CD4-positive, alpha-beta T cell treated with Interferon alpha-2 for 1 hour (primary cell): Measurements from ENCODE around the gene NMNAT3.

ENCODE experiments used
- DNase-seq, 2 donors: peaks; one replicate each; pipeline ENCODE4 v3.0.0-alpha.2; 2020 to 2022

Gene NMNAT3

GRCh38 chr3:139677388-139678155, at the start of gene NMNAT3:
Gene NMNAT3, minus strand, starts transcription at chr3:139677972. Its CDS starts 50,248 bp downstream, at chr3:139627724.
- peak; percentile 80 to 81 for DNase-seq

GRCh38 chr3:139721370-139721769, 43.6 kb upstream of the NMNAT3 start:
- DNase-seq: no peak

- no peak for DNase-seq
These were observed 40.6 kb upstream of the NMNAT3 start for GRCh38 chr3:139718415-139718814.

GRCh38 chr3:139716908-139717485, 39.2 kb upstream of the NMNAT3 start:
- DNase-seq: no peak

- DNase-seq: no peak
These were observed 38.1 kb upstream of the NMNAT3 start for GRCh38 chr3:139715743-139716360.

- DNase-seq: no peak
These were observed 37.4 kb upstream of the NMNAT3 start for GRCh38 chr3:139715166-139715565.

- DNase-seq: no peak
These were observed 32.4 kb upstream of the NMNAT3 start for GRCh38 chr3:139710212-139710611.

GRCh38 chr3:139705631-139706030, 27.9 kb upstream of the NMNAT3 start:
- no peak for DNase-seq

GRCh38 chr3:139696314-139696604, 18.5 kb upstream of the NMNAT3 start:
- DNase-seq: no peak

- DNase-seq: no peak
These were observed 17.9 kb upstream of the NMNAT3 start for GRCh38 chr3:139695426-139696313.

- no peak for DNase-seq
These were observed 17.2 kb upstream of the NMNAT3 start for GRCh38 chr3:139695007-139695406.

- DNase-seq: no peak
These were observed 16.8 kb upstream of the NMNAT3 start for GRCh38 chr3:139694542-139694941.

- no peak for DNase-seq
These were observed 13.8 kb upstream of the NMNAT3 start for GRCh38 chr3:139691619-139692018.

GRCh38 chr3:139689708-139690228, 12.0 kb upstream of the NMNAT3 start:
- DNase-seq: no peak

- DNase-seq: no peak
These were observed 11.3 kb upstream of the NMNAT3 start for GRCh38 chr3:139689122-139689521.

- no peak for DNase-seq
These were observed 9.7 kb upstream of the NMNAT3 start for GRCh38 chr3:139687431-139687830.

- no peak for DNase-seq
These were observed 8.9 kb upstream of the NMNAT3 start for GRCh38 chr3:139686624-139687023.

- DNase-seq: no peak
These were observed 8.4 kb upstream of the NMNAT3 start for GRCh38 chr3:139686206-139686605.

GRCh38 chr3:139679220-139679775, 1.5 kb upstream of the NMNAT3 start:
- no peak for DNase-seq

GRCh38 chr3:139676632-139677387, 962 bp downstream of the NMNAT3 start:
- no peak for DNase-seq

GRCh38 chr3:139676108-139676507, 1.7 kb downstream of the NMNAT3 start:
- no peak for DNase-seq

- no peak for DNase-seq
These were observed 2.4 kb downstream of the NMNAT3 start for GRCh38 chr3:139675327-139675726.
